CD14-positive monocyte (primary cell): ENCODE results near the gene BEST2. TPM values are rescaled to one million over a fixed set of nuclear protein-coding genes. Genes with fewer than 3 reads are reported as not detected.

Experiments
- DNase-seq, 3 donors: peaks; one replicate each; pipeline ENCODE4 v3.0.0-alpha.2; 2011 to 2022
- H2AFZ ChIP-seq: 2 replicates; pipeline ENCODE4 v1.6.0; 2012; ENCODE audit warnings: mild to moderate bottlenecking, low read depth, low read length, inconsistent platforms; ENCODE audit not compliant: insufficient read depth, poor library complexity, severe bottlenecking
- H3K27ac ChIP-seq, 2 donors: 1 replicate in 1 of 2; 2 replicates in 1 of 2; pipeline ENCODE4 v1.5.1; 2012 to 2013; ENCODE audit warnings: low read length in 2 of 2, control low read depth in 1 of 2, inconsistent platforms in 1 of 2, low read depth in 1 of 2, mild to moderate bottlenecking in 1 of 2
- H3K27me3 ChIP-seq, 2 donors: one replicate each; pipeline versions ENCODE4 v1.6.0 to v1.6.1; 2011 to 2013; ENCODE audit warnings: low read length in 2 of 2; ENCODE audit not compliant: control insufficient read depth in 2 of 2, insufficient read depth in 2 of 2
- H3K36me3 ChIP-seq, 2 donors: replicated peaks in 1 of 2; 1 replicate in 1 of 2; 2 replicates in 1 of 2; pipeline versions ENCODE4 v1.5.1 to v1.6.1; 2012 to 2013; ENCODE audit warnings: low read length in 2 of 2, control low read depth in 1 of 2, inconsistent platforms in 1 of 2, mild to moderate bottlenecking in 1 of 2; ENCODE audit not compliant: insufficient read depth in 2 of 2, control insufficient read depth in 1 of 2
- H3K4me1 ChIP-seq, 2 donors: 1 replicate in 1 of 2; 2 replicates in 1 of 2; pipeline versions ENCODE4 v1.5.1 to v1.6.1; 2012 to 2013; ENCODE audit warnings: low read length in 2 of 2, control low read depth in 1 of 2, inconsistent platforms in 1 of 2, mild to moderate bottlenecking in 1 of 2, moderate library complexity in 1 of 2; ENCODE audit not compliant: insufficient read depth in 2 of 2, control insufficient read depth in 1 of 2
- H3K4me2 ChIP-seq: replicated peaks from 2 replicates; pipeline ENCODE3; 2012; ENCODE audit warnings: low read length, moderate library complexity, mild to moderate bottlenecking; ENCODE audit not compliant: poor library complexity, severe bottlenecking; ENCODE audit errors: extremely low read depth
- H3K4me3 ChIP-seq, 3 experiments: fragments of 200-600 bp in 1 of 3; sonication (generic) in 1 of 3; replicated peaks in 1 of 3; 1 replicate in 2 of 3; 2 replicates in 1 of 3; pipeline ENCODE4 v1.5.1; 2011 to 2013; ENCODE audit warnings: low read length in 3 of 3, mild to moderate bottlenecking in 3 of 3, control low read depth in 2 of 3, low read depth in 2 of 3, inconsistent platforms in 1 of 3, moderate library complexity in 1 of 3
- H3K79me2 ChIP-seq: 2 replicates; pipeline ENCODE4 v1.6.0; 2012; ENCODE audit warnings: mild to moderate bottlenecking, control low read depth, inconsistent platforms, low read length, moderate library complexity; ENCODE audit not compliant: insufficient read depth
- H3K9ac ChIP-seq: 2 replicates; pipeline ENCODE4 v1.6.0; 2017; ENCODE audit warnings: low read length, mild to moderate bottlenecking; ENCODE audit not compliant: insufficient read depth, poor library complexity, severe bottlenecking
- H3K9me3 ChIP-seq, 2 donors: replicated peaks in 1 of 2; 1 replicate in 1 of 2; 2 replicates in 1 of 2; pipeline versions ENCODE4 v1.5.1 to v1.6.1; 2012 to 2013; ENCODE audit warnings: low read length in 2 of 2, control low read depth in 1 of 2; ENCODE audit not compliant: control insufficient read depth in 1 of 2, insufficient read depth in 1 of 2
- H4K20me1 ChIP-seq: 2 replicates; pipeline ENCODE4 v1.6.0; 2012; ENCODE audit warnings: mild to moderate bottlenecking, low read length, control low read depth, moderate library complexity; ENCODE audit not compliant: insufficient read depth
- H3K27ac Mint-ChIP-seq, 7 donors: one replicate each; pipeline ENCODE4 v1.8.0; 2020; ENCODE audit warnings: mild to moderate bottlenecking in 7 of 7, mixed read lengths in 7 of 7, moderate library complexity in 6 of 7, inconsistent platforms in 2 of 7
- H3K27me3 Mint-ChIP-seq, 3 donors: one replicate each; pipeline ENCODE4 v1.8.0; 2021 to 2022; ENCODE audit warnings: low read depth in 3 of 3, mild to moderate bottlenecking in 3 of 3, mixed read lengths in 3 of 3, moderate library complexity in 3 of 3, inconsistent platforms in 1 of 3
- H3K36me3 Mint-ChIP-seq, 2 donors: one replicate each; pipeline ENCODE4 v1.8.0; 2020; ENCODE audit warnings: mixed read lengths in 2 of 2, inconsistent platforms in 1 of 2, mild to moderate bottlenecking in 1 of 2
- H3K4me1 Mint-ChIP-seq: one replicate; pipeline ENCODE4 v1.8.0; 2020; ENCODE audit warnings: mild to moderate bottlenecking, mixed read lengths
- H3K4me3 Mint-ChIP-seq, 2 donors: one replicate each; pipeline ENCODE4 v1.8.0; 2020; ENCODE audit warnings: mild to moderate bottlenecking in 2 of 2, mixed read lengths in 2 of 2, moderate library complexity in 1 of 2
- H3K9me3 Mint-ChIP-seq, 7 donors: one replicate each; pipeline ENCODE4 v1.8.0; 2020 to 2022; ENCODE audit warnings: mixed read lengths in 7 of 7, mild to moderate bottlenecking in 6 of 7, moderate library complexity in 6 of 7, inconsistent platforms in 2 of 7
- CTCF ChIP-seq: fragments of 200-600 bp; IDR thresholded peaks from one replicate; pipeline ENCODE4 v1.8.0; 2022; ENCODE audit warnings: antibody characterized with exemption, mild to moderate bottlenecking
- WGBS: methylation state at CpG from one replicate; pipeline ENCODE4 v1.1.5; 2013; ENCODE audit warnings: missing lambda C conversion rate; ENCODE audit not compliant: insufficient coverage; 5-methylcytosine and 5-hydroxymethylcytosine counted together
- intact Hi-C, 2 donors: fragments of 100-400 bp; cut with micrococcal nuclease; formaldehyde crosslinking; loops; one replicate each; pipeline versions ENCODE4 v1.15.0 to v1.15.1; 2023
- polyA plus RNA-seq, 3 donors: library from polyadenylated mRNA; depleted of rRNA in 1 of 3; unstranded in 2 of 3; stranded (reverse) in 1 of 3; fragments of 300-500 nt in 2 of 3; fragments of >200 nt in 1 of 3; fragmentation: Illumina TruSeq in 2 of 3; gene quantifications; 1 replicate in 2 of 3; 2 replicates in 1 of 3; pipeline ENCODE4 v1.2.3, GENCODE V29; 2012 to 2021

Gene BEST2
- polyA plus RNA-seq, 3 donors, result not detected

GRCh38 chr19:12788042-12788681, 36.6 kb downstream of the BEST2 start:
- DNase-seq, result peak in 2 of 3 donors; percentile 26 to 38
- Mint-ChIP-seq H3K27ac (peak overlapping the region in 1 of 7 donors; percentile 100), H3K4me3 (peak overlapping the region; percentile 95 to 98), H3K9me3 (peaks cover 0 to 6% (median 0%) of the 10 kb centered on the region in 7 donors), H3K4me1 (peaks cover 28% of the 10 kb centered on the region), H3K27me3 (peaks cover 0 to 2% (median 1%) of the 10 kb centered on the region in 3 donors), H3K36me3 (peaks cover 0 to 9% of the 10 kb centered on the region in 2 donors)
- Histone ChIP-seq H3K36me3 (no peaks in the 10 kb centered on the region), H3K79me2 (peaks cover 62% of the 10 kb centered on the region), H3K9ac (peak overlapping the region; percentile 100), H4K20me1 (peaks cover 18% of the 10 kb centered on the region), H3K4me2 (peak overlapping the region; percentile 99), H3K4me3 (peak overlapping the region; percentile 83 to 100 (median 85)), H3K9me3 (no peaks in the 10 kb centered on the region), H3K27me3 (no peaks in the 10 kb centered on the region), H2AFZ (no peak overlapping the region), H3K27ac (peak overlapping the region; percentile 95 to 100), H3K4me1 (peaks cover 67 to 68% of the 10 kb centered on the region in 2 donors)
- intact Hi-C loops, result loop anchor here (10.0 kb wide), 1 partner anchor 1057 kb away; no protein-coding TSS in a partner anchor
- no peak for TF ChIP-seq CTCF
- 77% methylated on average over 2 of the region's 4 CpGs for WGBS

GRCh38 chr19:12788682-12789097, 37.1 kb downstream of the BEST2 start:
- Mint-ChIP-seq H3K4me1 (peaks cover 28% of the 10 kb centered on the region), H3K4me3 (peak overlapping the region; percentile 95 to 98), H3K27ac (peak overlapping the region in 1 of 7 donors; percentile 100), H3K36me3 (peaks cover 2 to 12% of the 10 kb centered on the region in 2 donors), H3K9me3 (peaks cover 0 to 7% (median 0%) of the 10 kb centered on the region in 7 donors), H3K27me3 (peaks cover 0 to 4% (median 1%) of the 10 kb centered on the region in 3 donors)
- no peaks in the 10 kb centered on the region for H3K36me3 ChIP-seq
- intact Hi-C loops, result loop anchor here (10.0 kb wide), 1 partner anchor 1056 kb away; no protein-coding TSS in a partner anchor
- peak overlapping the region; percentile 100 for H3K9ac ChIP-seq
- peak overlapping the region; percentile 83 to 100 (median 85) for H3K4me3 ChIP-seq
- WGBS, result 0% methylated on average over 6 of the region's 12 CpGs
- H3K4me1 ChIP-seq, result peaks cover 62 to 64% of the 10 kb centered on the region in 2 donors
- TF ChIP-seq CTCF, result no peak
- H3K27me3 ChIP-seq, result no peaks in the 10 kb centered on the region
- peak overlapping the region; percentile 99 for H3K4me2 ChIP-seq
- peak overlapping the region; percentile 95 to 100 for H3K27ac ChIP-seq
- no peak overlapping the region for H2AFZ ChIP-seq
- peak; percentile 68 to 86 (median 76) for DNase-seq
- peaks cover 24% of the 10 kb centered on the region for H4K20me1 ChIP-seq
- H3K9me3 ChIP-seq, result no peaks in the 10 kb centered on the region
- peaks cover 64% of the 10 kb centered on the region for H3K79me2 ChIP-seq
